Stimulated activated naive CD4-positive, alpha-beta T cell (primary cell): ENCODE results near the gene GIMAP2.
"Not testable (repeated sequence)": the region's sequence is repeated elsewhere in the genome, so short reads cannot be mapped to it uniquely, and the experiment has no call there.

Experiments
- DNase-seq, 6 experiments: peaks; one replicate each; lab custom pipeline; 2025; lab: John Stamatoyannopoulos, UW

GIMAP2 gene

DNA sequence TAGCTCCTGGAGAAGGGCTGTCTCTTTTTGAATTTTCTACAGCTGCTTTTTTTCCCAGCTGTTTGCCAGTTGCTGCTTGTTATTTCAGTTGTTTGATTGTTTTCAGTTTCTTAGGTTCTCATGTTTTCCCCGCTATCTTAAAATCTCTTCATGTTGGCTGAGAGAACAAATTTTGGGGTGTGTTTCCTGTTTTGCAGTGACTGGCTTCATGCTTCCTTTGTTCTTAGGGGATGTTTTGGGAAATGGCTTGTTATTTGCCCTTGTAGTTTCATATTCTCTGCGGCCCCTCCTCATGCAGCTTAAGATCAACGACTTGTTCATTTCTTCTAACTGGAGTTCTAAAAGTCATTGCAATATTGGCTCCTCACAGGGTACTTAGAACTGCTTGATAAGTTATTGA lies 8.7 kb upstream of the GIMAP2 start:
- DNase-seq = peak in 5 of 6 experiments; percentile 42 to 85 (median 77)

- DNase-seq = peak in 3 of 6 experiments; percentile 15 to 29 (median 17)
Observed at GRCh38 chr7:150678601-150679000, 6.9 kb upstream of the GIMAP2 start.

GRCh38 chr7:150680364-150680763 lies 5.1 kb upstream of the GIMAP2 start:
- DNase-seq = not testable (repeated sequence)

- peak in 2 of 6 experiments; percentile 32 to 36 for DNase-seq
Observed at GRCh38 chr7:150686030-150686631, 625 bp downstream of the GIMAP2 start.

- no peak for DNase-seq
Observed at GRCh38 chr7:150688630-150689029, 3.1 kb downstream of the GIMAP2 start.

GRCh38 chr7:150695654-150696053 lies 10.1 kb downstream of the GIMAP2 start:
- DNase-seq = no peak

GRCh38 chr7:150703209-150703608 lies 17.7 kb downstream of the GIMAP2 start:
- DNase-seq = no peak

- peak in 1 of 6 experiments; percentile 18 for DNase-seq
Observed at GRCh38 chr7:150715293-150715692, 29.8 kb downstream of the GIMAP2 start.

- DNase-seq = no peak
Observed at GRCh38 chr7:150715738-150716137, 30.2 kb downstream of the GIMAP2 start.

GRCh38 chr7:150716368-150716767 lies 30.9 kb downstream of the GIMAP2 start, which contains the start of gene GIMAP1:
Gene GIMAP1, plus strand, starts transcription at chr7:150716613. Its CDS starts 2,435 bp downstream, at chr7:150719048.
- DNase-seq = peak; percentile 51 to 82 (median 68)

DNA sequence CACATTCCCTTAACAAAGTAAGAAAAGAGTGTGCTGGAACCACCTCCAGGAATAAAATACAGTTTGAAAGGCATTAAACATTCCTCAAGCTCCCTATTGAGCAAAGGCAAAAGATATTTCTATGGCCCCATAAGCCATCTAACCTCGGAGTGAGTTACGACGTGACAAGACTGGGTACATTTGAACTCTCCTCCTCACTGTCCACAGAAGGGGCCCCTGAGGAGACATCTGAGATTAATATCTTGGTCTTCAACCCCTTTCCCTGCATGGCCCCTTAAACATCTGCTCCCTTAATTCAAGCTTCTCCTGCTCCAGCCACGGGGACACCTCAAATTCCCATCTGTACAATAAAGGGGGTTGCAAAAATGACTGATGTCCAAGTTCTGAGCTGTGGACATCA lies 31.4 kb downstream of the GIMAP2 start:
- DNase-seq = no peak

GRCh38 chr7:150717814-150718420 lies 32.4 kb downstream of the GIMAP2 start:
- DNase-seq = peak in 1 of 6 experiments; percentile 25

DNA sequence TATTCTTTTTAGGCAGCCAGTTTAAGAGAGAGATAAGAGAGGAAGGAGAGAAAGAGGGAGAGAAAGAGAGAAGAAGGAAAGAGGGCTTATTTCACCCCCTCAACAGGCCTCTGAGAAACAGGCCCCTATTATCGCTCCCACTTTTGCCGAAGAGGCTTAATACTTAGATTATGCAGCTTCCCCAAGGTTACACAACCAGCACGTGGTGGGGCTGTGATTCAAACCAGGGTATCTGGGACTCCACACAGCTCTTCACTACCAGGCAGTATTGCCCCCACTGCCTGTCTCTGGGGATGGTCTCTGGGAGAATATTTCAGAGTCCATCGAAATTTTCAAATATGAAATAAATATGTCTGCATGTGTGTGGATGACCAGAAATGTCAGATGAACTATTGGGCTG lies 33.9 kb downstream of the GIMAP2 start:
- no peak for DNase-seq

DNA sequence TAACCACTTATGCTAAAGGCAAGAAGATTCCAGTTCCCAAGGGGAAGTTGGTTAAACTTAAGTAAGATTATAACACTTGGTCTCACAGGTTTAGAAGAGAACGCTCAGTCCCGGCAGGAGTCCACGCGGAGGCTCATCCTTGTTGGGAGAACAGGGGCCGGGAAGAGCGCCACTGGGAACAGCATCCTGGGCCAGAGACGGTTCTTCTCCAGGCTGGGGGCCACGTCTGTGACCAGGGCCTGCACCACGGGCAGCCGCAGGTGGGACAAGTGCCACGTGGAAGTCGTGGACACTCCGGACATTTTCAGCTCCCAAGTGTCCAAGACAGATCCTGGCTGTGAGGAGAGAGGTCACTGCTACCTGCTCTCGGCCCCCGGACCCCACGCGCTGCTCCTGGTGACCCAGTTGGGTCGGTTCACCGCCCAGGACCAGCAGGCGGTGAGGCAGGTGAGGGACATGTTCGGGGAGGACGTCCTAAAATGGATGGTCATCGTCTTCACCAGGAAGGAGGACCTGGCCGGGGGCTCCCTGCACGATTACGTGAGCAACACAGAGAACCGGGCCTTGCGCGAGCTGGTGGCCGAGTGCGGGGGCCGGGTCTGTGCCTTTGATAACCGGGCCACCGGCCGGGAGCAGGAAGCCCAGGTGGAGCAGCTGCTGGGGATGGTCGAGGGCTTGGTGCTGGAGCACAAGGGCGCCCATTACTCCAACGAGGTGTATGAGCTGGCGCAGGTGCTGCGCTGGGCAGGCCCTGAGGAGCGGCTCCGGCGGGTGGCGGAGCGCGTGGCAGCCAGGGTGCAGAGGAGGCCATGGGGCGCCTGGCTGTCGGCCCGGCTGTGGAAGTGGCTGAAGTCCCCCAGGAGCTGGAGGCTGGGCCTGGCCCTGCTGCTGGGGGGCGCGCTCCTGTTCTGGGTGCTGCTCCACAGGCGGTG lies 34.7 kb downstream of the GIMAP2 start:
- DNase-seq = no peak

- no peak for DNase-seq
Observed at GRCh38 chr7:150721970-150722373, 36.5 kb downstream of the GIMAP2 start.

- no peak for DNase-seq
Observed at GRCh38 chr7:150722431-150722931, 37.0 kb downstream of the GIMAP2 start.

DNA sequence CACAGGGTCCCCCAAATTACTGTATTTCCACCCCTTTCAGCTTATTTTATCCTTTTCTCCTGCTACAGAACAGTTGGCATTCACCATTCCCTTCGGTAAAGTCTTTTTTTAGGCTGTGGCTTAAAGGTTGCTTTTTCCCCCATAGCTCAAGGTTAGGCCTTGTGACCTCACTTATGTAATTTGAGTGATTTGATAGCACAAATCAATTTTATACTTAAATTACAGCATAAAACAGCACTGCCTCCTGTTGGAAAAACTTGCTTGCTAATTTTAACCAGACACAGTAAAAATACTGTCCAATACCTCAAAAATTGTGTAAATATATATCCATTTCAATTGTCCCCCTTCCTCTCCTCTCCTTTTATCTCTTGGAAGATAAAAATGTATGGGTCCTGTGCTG lies 38.0 kb downstream of the GIMAP2 start:
- DNase-seq = no peak

GRCh38 chr7:150727381-150727780 lies 41.9 kb downstream of the GIMAP2 start:
- DNase-seq = no peak

DNA sequence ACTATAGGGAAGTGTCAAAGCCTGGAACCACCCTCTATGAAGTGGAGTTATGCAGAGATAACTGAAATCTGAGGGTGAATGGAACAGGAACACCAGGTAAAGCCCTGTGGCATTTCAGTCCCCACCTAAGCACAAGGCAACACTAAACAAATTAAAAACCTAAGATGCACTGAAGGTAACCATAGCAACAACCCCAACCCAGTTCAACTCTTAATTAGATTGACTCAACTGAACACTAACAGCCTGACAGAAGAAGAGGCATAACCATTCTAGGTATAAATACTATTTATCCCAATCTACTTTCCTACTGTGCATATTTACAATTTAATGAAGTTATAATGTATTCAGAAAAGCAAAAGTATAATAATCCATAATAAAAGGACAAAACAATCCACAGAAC lies 42.5 kb downstream of the GIMAP2 start:
- no peak for DNase-seq

DNA sequence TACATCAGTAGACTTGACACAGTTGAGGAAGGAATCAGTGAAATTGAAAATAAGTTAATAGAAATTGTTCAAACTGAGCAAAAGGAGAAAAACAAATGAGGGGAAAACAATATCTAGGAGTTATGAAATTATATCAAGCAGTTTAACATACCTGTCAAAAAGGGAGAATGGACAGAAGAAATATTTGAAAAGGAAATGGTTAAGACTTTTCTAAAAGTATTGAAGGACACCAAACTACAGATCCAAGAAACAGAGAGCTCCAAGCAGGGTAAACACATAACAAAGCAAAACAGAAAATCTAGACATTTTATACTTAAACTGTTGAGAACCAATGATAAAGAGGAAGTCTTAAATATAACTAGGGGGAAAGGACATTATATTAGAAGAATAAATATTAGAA lies 43.1 kb downstream of the GIMAP2 start:
- no peak for DNase-seq

GRCh38 chr7:150731916-150732315 lies 46.4 kb downstream of the GIMAP2 start:
- DNase-seq = peak in 1 of 6 experiments; percentile 15

GRCh38 chr7:150732786-150733481 lies 47.4 kb downstream of the GIMAP2 start:
- peak in 1 of 6 experiments; percentile 15 for DNase-seq
